Stomach (tissue), 4 donors: ENCODE measurements around the gene TMEM247.

ENCODE experiments used
- EP300 ChIP-seq: sonication (generic); formaldehyde crosslinking; IDR thresholded peaks from one replicate; pipeline ENCODE4 v1.6.1; 2017; ENCODE audit warnings: antibody characterized with exemption
- POLR2AphosphoS5 ChIP-seq, 3 donors: sonication (generic); formaldehyde crosslinking; IDR thresholded peaks; one replicate each; pipeline ENCODE4 v1.6.1; 2016; ENCODE audit warnings: antibody characterized with exemption in 3 of 3
- TF ChIP-seq, protein P1 (sequence below), 7 experiments: fragments of 450-650 bp in 4 of 7; fragments of 200-600 bp in 3 of 7; sonication (generic) in 3 of 7; IDR thresholded peaks; one replicate each; pipeline ENCODE4 v1.5.1; 2016 to 2019; ENCODE audit warnings: antibody characterized with exemption in 7 of 7, control low read depth in 2 of 7, mild to moderate bottlenecking in 1 of 7

DNA sequence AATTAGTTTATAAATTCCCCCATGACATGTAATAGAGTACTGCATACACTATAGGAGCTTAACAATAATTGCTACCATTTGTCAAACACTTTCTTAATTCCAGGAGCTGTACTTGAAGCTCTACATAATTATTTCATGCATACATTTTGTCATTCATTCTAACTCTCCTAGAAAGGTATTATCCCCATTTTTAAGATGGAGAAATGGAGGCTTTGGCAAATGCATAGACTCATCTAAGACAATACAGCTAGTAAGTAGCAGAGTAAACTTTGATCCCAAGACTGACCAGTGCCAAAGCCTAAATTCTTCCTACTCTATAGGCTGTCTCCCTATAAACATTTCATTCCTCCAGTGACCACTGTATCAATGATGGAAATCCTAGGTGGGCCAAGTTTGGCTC is 42.6 kb upstream of the TMEM247 start:
- TF ChIP-seq EP300 = no peak
- TF ChIP-seq POLR2AphosphoS5 (IDR thresholded peaks at IDR 0.05) = no peak
- TF ChIP-seq, protein P1, sequence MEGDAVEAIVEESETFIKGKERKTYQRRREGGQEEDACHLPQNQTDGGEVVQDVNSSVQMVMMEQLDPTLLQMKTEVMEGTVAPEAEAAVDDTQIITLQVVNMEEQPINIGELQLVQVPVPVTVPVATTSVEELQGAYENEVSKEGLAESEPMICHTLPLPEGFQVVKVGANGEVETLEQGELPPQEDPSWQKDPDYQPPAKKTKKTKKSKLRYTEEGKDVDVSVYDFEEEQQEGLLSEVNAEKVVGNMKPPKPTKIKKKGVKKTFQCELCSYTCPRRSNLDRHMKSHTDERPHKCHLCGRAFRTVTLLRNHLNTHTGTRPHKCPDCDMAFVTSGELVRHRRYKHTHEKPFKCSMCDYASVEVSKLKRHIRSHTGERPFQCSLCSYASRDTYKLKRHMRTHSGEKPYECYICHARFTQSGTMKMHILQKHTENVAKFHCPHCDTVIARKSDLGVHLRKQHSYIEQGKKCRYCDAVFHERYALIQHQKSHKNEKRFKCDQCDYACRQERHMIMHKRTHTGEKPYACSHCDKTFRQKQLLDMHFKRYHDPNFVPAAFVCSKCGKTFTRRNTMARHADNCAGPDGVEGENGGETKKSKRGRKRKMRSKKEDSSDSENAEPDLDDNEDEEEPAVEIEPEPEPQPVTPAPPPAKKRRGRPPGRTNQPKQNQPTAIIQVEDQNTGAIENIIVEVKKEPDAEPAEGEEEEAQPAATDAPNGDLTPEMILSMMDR (IDR thresholded peaks at IDR 0.05) = no peak
